ENCODE measurements around the gene CDC14A.

The CDC14A gene

DNA sequence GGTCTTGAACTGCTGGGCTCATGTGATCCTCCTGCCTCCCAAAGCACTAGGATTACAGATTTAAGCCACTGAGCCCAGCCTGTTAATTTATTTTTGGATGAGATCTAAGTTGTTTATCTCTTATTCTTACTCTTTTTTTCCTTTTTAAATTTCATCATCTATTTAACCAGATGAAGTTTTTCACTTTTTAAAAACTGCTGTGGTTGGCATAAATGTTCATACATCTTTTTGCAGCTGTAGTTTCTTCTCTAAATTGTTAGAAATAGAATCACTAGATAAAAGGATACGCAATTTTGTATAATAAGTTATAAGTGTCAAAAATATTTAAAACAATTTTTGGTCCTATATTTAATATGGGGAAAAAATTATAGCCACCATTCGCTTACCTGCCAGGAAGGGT, 105.4 kb downstream of the CDC14A start:
- no peak for FAIRE-seq

DNA sequence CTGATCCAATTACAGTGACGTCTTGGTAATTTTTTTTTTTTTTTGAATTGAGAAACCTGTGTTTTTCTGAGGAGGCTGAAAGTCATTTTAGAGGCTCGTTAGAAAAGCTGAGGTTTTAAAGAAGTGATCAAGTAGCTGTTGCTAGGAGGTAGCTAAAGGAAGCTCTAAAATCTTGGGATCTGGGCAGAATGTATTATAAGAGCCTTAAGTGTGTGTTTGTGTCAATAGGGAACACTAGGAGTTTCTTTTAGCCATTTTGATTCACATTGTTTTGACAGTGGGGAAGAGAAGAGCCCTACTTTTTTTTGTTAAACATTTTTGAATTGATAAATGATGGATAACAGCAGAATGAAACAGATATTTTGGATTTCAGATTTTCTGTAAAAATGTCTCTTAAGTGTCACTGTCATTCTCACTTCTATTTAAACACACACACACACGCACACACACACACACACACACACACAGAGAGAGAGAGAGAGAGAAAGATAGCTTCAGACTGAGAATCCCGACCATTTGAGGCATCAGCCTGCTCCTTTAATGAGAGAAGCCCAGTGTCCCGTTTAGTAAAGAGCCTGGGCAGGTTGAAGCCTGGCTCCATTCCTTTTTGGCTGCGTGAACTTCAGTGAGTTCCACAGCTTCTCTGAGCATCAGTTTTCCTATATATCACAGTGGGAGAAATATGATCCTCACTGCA, 106.5 kb downstream of the CDC14A start:
- FAIRE-seq: no peak

DNA sequence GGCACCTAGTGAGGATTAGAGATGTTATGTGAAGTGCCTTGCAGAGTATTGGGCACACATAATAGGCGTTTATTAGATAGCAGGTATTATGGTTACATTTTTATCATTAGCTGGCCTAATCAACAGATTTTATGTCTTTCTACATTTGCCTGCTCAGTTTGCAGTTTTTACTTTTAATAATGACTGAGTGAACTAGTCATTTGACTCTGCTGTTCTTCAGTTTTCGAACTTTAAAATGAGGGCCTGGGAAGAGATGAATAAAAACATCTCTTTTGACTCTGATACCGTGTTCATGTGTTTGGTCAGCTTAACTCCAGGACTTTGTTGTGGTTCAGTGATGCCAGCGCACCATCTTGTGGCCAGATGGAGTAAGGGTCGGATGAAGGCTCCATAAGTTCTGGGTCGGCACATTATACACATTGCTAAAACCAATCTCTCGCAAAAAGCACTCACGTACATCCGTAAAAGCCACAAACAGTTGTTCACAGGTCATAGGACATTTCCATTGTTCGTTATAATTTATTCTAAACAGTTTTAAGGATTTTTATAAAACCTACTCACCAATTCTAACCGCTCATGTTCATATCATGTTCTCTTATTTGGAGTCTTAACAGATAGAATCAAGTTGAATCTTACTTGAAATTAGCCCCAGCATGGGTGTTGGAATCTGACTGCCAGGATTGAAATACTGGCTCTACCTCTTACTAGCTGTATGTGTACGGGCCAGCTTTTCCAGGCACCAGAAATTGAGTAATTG, 107.2 kb downstream of the CDC14A start:
- FAIRE-seq: peak; percentile 39

GRCh38 chr1:100461222-100461621, 108.9 kb downstream of the CDC14A start:
- no peak for FAIRE-seq

GRCh38 chr1:100462326-100463025, 110.2 kb downstream of the CDC14A start:
- FAIRE-seq: no peak

DNA sequence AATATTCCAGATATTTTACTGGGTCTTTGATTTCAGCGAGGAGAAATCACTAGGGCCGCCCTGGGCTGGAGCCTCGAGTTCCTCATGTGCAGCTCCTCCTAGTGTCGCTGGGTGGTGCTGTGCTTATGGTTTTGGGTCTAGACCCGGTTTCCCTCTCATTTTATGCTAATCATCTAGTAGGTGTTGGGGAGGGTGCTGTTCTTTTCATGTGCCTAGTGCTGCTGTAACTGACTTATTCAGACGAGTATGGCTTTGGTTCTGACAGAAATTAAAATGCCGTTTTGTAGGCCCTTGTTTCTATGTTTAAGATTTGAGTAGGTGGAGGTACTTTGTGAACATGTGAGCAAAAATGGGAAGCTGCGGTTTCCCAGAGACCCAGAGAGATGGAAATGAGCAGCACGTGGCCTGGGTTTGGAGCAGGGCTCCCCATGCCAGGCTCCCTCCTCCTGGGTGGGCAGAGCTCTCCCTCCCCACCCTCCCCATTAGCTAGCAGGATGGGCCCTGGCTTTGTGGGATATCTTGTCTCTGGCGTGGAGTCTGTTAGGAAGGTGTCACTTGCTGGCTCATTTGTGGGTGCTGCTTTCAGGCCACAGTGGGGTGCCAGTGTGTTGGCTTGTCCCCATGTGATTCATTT, 111.6 kb downstream of the CDC14A start:
- no peak for FAIRE-seq

- no peak for FAIRE-seq
These were observed 117.3 kb downstream of the CDC14A start for GRCh38 chr1:100469578-100469977.

DNA sequence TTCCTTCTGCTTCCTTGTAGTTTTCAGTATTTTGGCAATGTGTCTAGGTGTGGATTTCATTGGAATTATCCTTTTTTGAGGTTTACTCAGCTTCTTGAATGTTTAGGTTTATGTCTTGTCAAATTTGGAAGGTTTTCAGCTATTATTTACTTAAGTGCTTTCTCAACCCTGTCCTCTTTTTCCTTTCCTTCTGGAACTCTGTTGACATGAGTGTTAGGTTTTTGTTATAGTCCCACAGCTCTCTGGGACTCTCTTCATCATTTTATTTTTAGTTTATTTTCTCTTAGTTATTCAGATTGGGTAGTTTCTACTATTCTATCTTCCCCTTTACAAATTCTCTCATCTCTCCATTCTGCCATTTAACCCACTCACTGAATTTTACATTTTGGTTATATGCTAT, 122.5 kb downstream of the CDC14A start:
- no peak for FAIRE-seq

DNA sequence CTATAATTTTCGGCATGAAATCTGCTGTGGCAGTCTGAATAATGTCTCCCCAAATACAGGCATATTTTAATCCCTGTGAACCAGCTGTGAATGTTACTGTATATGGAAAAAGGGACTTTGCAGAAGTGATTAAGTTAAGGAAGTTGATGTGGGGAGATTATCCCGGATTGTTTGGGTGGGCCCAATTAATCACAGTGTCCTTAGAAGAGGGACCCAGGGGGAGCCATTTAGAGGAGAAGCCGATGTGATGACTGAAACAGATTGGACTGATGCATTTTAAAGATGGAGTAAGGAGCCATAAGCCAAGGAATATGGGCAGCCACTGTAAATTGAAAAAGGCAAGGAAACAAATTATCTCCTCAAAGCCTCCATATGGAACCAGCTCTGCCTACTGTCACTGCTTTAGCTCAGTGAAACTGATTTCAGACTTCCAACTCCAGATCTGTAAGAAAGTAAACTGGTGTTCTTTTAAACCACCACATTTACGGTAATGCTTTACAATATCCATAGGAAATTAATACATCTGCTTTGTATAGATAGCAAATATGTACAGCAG, 124.5 kb downstream of the CDC14A start:
- FAIRE-seq: no peak

DNA sequence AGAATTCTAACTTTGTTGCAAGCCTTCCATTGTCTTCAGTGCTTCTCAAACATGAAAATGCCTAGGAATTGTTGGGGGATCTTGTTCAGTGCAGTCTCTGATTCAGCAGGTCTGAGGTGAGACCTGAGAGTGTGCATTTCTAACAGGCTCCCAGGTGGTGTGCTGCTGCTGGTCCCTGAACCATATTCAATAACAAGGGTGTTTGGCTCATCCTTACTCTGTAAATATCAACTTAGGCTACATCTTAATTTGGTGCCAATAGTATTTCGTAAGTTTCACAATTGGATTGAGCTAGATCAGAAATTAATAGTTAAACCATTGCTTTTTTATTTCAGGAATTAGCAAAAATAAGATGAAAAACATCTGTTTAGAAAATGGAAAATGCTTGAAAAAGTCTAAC, 126.5 kb downstream of the CDC14A start:
- no peak for FAIRE-seq

- no peak for FAIRE-seq
These were observed 127.5 kb downstream of the CDC14A start for GRCh38 chr1:100479620-100480338.

DNA sequence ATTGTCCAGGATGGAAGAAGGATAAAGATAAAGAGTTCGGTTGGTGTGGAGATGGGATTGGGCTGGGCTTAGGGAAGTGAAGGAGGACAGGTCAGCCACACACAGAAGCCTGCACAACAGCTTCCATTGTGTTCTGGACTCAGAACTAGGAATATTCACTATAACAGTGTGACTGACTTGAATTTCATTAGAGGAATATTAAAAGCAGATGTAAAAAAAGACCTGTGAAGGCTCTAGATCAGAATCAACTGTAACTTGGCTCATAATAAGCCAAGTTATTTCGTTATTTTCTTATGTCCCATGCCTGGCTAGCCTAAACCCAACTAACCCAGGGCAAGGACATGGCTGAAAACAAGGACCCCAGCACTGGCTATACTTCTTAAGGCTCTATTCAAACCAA, 129.0 kb downstream of the CDC14A start:
- no peak for FAIRE-seq

GRCh38 chr1:100482167-100482566, 129.9 kb downstream of the CDC14A start:
- FAIRE-seq: no peak

DNA sequence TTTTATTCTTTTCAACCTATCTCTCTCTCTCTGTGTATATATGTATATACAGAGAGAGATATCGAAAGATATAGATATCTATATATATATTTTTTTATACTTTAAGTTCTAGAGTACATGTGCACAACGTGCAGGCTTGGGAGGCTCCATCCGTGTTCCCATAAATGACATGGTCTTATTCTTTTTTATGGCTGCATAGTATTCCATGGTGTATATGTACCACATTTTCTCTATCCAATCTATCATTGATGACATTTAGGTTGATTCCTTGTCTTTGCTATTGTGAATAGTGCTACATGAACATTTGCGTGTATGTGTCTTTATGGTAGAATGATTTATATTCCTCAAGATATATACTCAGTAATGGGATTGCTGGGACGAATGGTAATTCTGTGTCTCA, 130.4 kb downstream of the CDC14A start:
- no peak for FAIRE-seq

DNA sequence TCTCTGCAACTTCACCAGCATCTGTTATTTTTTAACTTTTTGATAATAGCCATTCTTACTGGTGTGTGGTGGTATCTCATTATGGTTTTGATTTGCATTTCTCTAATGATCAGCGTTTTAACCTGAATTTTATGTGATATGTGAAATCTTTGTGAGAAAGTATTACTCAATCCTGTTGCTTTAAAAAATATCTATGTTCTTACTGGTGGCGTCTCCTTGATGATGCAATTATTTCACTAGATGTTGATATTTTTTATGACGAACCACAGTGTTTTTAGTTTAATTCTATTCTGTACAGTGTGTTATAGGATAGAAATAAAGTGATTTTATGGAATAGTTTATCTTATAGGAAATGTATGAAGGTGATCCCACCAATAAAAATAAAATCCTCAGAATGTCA, 130.9 kb downstream of the CDC14A start:
- no peak for FAIRE-seq

GRCh38 chr1:100485855-100486258, 133.6 kb downstream of the CDC14A start:
- no peak for FAIRE-seq

DNA sequence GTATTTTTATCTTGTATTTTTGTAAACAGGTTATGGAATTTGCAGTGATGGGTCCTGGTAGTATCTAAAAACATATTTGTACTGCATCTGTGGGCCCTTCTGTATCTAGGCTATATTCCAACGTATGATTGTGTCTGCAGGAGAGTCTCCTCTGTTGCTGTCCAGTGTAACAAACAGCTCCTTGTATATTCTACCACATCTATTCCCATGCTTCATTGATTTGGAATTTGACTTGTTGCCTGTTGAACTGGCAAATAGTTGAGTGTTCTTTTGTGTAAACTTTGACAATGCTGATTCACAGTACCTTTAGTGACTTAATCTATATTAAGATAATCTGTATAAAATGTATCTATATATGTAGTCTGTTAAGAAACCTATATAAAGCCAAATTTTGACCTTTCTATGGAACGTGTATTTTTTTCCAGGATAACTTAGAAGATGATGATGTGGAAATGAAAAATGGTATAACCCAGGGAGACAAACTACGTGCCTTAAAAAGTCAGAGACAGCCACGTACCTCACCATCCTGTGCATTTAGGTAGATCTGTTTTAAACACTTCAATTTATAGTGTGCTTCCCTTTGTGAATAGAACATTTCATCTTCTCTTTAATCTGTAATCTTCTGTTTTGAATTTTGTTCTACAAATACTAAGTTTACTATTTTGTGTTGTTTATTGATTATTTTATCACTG, 142.2 kb downstream of the CDC14A start:
- FAIRE-seq: no peak

- no peak for FAIRE-seq
These were observed 144.6 kb downstream of the CDC14A start for GRCh38 chr1:100496896-100497295.

DNA sequence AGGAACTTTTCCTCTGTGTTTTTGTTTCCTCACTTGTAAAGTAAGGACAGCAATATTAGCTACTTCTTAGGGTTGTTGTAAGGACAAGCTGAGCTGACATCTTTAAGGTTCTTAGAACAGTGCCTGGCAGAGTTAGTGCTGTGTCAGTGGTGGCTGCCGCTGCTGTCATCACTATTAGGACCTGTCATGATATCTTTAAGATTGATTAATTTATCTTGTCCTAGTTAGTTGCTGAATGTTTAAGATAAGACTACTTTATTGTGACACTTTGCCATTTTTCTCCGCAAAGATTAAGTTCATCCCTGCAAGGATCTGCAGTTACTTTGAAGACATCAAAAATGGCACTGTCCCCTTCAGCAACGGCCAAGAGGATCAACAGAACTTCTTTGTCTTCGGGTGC, 145.5 kb downstream of the CDC14A start:
- FAIRE-seq: no peak

- FAIRE-seq: no peak
These were observed 147.0 kb downstream of the CDC14A start for GRCh38 chr1:100499194-100499811.

DNA sequence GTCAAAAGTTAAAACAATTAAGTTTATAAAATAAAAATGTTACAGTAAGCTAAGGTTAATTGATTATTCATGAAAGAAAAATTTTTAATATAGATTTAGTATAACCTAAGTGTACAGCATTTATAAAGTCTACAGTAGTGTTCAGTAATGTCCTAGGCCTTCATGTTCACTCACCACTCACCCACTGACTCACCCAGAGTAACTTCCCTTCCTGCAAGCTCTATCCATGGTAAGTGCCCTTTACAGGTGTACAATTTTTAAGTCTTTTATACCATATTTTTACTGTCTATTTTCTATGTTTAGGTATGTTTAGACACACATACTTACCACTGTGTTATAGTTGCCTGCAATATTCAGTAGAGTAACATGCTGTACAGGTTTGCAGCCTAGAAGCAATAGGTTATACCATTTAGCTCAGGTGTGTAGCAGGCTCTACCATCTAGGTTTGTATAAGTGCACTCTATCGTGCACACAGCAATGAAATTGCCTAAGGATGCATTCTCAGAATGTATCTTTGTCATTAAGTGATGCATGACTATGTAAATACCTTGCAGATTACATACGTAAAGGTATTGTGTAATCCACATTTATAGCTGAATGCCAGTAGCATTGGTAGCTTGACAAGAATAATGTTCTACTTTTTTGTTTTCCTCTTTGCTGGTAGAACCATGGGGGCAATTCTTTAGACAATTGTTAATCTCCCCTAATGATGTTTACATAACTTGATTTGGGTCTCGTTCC, 149.9 kb downstream of the CDC14A start:
- FAIRE-seq: peak; percentile 13

Measured in TTC549 (cell line).